Right cardiac atrium (tissue), 5 donors: ENCODE measurements around the gene VPS4A. TPM values are rescaled to one million over a fixed set of nuclear protein-coding genes. Genes with fewer than 3 reads are reported as not detected.

Source experiments
- ATAC-seq, 2 donors: fragments of 200-7000 bp; cut with Tn5 transposase; one replicate each; pipeline versions ENCODE4 v1.8.0 to v1.9.1; 2020; ENCODE audit warnings: moderate library complexity in 2 of 2, mild to moderate bottlenecking in 1 of 2
- DNase-seq, 3 donors: peaks; one replicate each; pipeline ENCODE4 v3.0.0-alpha.2; 2020
- H3K27ac ChIP-seq: one replicate; pipeline ENCODE4 v1.5.1; 2013; ENCODE audit warnings: mild to moderate bottlenecking, low read length, control low read depth, moderate library complexity
- H3K27me3 ChIP-seq: one replicate; pipeline ENCODE4 v1.6.1; 2013; ENCODE audit not compliant: control insufficient read depth, insufficient read depth
- H3K4me1 ChIP-seq: one replicate; pipeline ENCODE4 v1.6.1; 2013; ENCODE audit warnings: low read length; ENCODE audit not compliant: control insufficient read depth, insufficient read depth
- H3K4me3 ChIP-seq: one replicate; pipeline ENCODE4 v1.5.1; 2013; ENCODE audit warnings: low read length, control low read depth
- H3K9me3 ChIP-seq: one replicate; pipeline ENCODE4 v1.6.1; 2013; ENCODE audit warnings: low read length; ENCODE audit not compliant: control insufficient read depth
- WGBS: extraction: QIAGEN DNeasy Blood & Tissue Kit; methylation state at CpG from one replicate; pipeline ENCODE4 v1.1.7; 2013; 5-methylcytosine and 5-hydroxymethylcytosine counted together
- intact Hi-C, 4 donors: fragments of 100-400 bp; cut with DNase I; formaldehyde crosslinking; loops; one replicate each; pipeline versions ENCODE4 v1.11.0 to v1.14.0; 2022 to 2023
- polyA plus RNA-seq: library from polyadenylated mRNA; stranded (reverse); fragments of 200-250 nt; gene quantifications from one replicate; pipeline ENCODE4 v1.2.3, GENCODE V29; 2013
- total RNA-seq, 4 donors: library from RNA; stranded (reverse); fragmentation: NEBNext Ultra II Directional; extraction: Animal tissue kit (Norgen Biotek cat#: 25700); gene quantifications; one replicate each; pipeline ENCODE4 v1.2.1, GENCODE V29; 2021
- donor health status: healthy with polysubstance abuse.
- donor health status: DM: no; HTN: yes; CAD: no.
- donor health status: DM: no; HTN: no; CAD: no.
- donor health status: DM: no; HTN: yes; CAD: no; lungs with severe emphysema.
- donor health status: DM: yes; HTN: yes; CAD: no.

The VPS4A gene
- total and polyA plus RNA-seq, 5 donors: 25.7 to 30.4 (median 29.8) TPM

- 64% methylated on average over 7 of the region's 7 CpGs for WGBS
- intact Hi-C loops: no loop called here
- ATAC-seq (no peak), DNase-seq (no peak)
- Histone ChIP-seq H3K4me3 (no peak overlapping the region), H3K4me1 (no peaks in the 10 kb centered on the region), H3K9me3 (no peaks in the 10 kb centered on the region), H3K27ac (no peak overlapping the region), H3K27me3 (no peaks in the 10 kb centered on the region)
Measured at GRCh38 chr16:69367980-69368379, 56.8 kb downstream of the VPS4A start.

GRCh38 chr16:69368866-69369265 is 57.7 kb downstream of the VPS4A start:
- no peaks in the 10 kb centered on the region for H3K27me3 ChIP-seq
- no peak for ATAC-seq
- no peak overlapping the region for H3K27ac ChIP-seq
- no peaks in the 10 kb centered on the region for H3K9me3 ChIP-seq
- 96% methylated on average over 4 of the region's 4 CpGs for WGBS
- H3K4me3 ChIP-seq: no peak overlapping the region
- intact Hi-C loops: no loop called here
- DNase-seq: no peak
- H3K4me1 ChIP-seq: no peaks in the 10 kb centered on the region

- no peaks in the 10 kb centered on the region for H3K4me1 ChIP-seq
- DNase-seq (no peak), ATAC-seq (no peak)
- H3K9me3 ChIP-seq: no peaks in the 10 kb centered on the region
- no peak overlapping the region for H3K4me3 ChIP-seq
- H3K27ac ChIP-seq: no peak overlapping the region
- no peaks in the 10 kb centered on the region for H3K27me3 ChIP-seq
- intact Hi-C loops: no loop called here
- WGBS: 93% methylated on average over 2 of the region's 2 CpGs
Measured at GRCh38 chr16:69371564-69371963, 60.4 kb downstream of the VPS4A start.

- H3K27me3 ChIP-seq: no peaks in the 10 kb centered on the region
- DNase-seq (no peak), ATAC-seq (no peak)
- no peak overlapping the region for H3K4me3 ChIP-seq
- no peak overlapping the region for H3K27ac ChIP-seq
- no peaks in the 10 kb centered on the region for H3K4me1 ChIP-seq
- H3K9me3 ChIP-seq: no peaks in the 10 kb centered on the region
- intact Hi-C loops: no loop called here
- 92% methylated on average over 1 of the region's 1 CpG for WGBS
Measured at GRCh38 chr16:69373019-69373418, 61.9 kb downstream of the VPS4A start.

Other genes starting within 250 kb of the VPS4A start
- under 1 TPM; 0.18 to 0.89 (median 0.39) TPM for gene HAS3, start 205.7 kb upstream of the VPS4A start, total RNA-seq
- 0.50 TPM for gene HAS3, start 205.7 kb upstream of the VPS4A start, polyA plus RNA-seq
- gene CHTF8, start 178.8 kb upstream of the VPS4A start, total RNA-seq: 10 to 100 TPM; 48.5 to 60.3 (median 54.1) TPM
- 29.6 TPM for gene CHTF8, start 178.8 kb upstream of the VPS4A start, polyA plus RNA-seq
- 10 to 100 TPM; 21.3 to 35.1 (median 28.2) TPM for gene UTP4, start 178.7 kb upstream of the VPS4A start, total RNA-seq
- gene UTP4, start 178.7 kb upstream of the VPS4A start, polyA plus RNA-seq: 13.4 TPM
- 10 to 100 TPM; 19.8 to 30.4 (median 22.4) TPM for gene SNTB2, start 124.2 kb upstream of the VPS4A start, total RNA-seq
- 7.0 TPM for gene SNTB2, start 124.2 kb upstream of the VPS4A start, polyA plus RNA-seq
- 1 to 10 TPM; 4.7 to 5.7 (median 4.9) TPM for gene PDF, start 19.2 kb downstream of the VPS4A start, total RNA-seq
- 2.9 TPM for gene PDF, start 19.2 kb downstream of the VPS4A start, polyA plus RNA-seq
- 10 to 100 TPM; 21.0 to 24.8 (median 23.5) TPM for gene COG8, start 28.2 kb downstream of the VPS4A start, total RNA-seq
- 15.7 TPM for gene COG8, start 28.2 kb downstream of the VPS4A start, polyA plus RNA-seq
- 10 to 100 TPM in 1 of 4 donors, 1 to 10 TPM in 3; 6.4 to 14.8 (median 9.1) TPM for gene NIP7, start 28.4 kb downstream of the VPS4A start, total RNA-seq
- gene NIP7, start 28.4 kb downstream of the VPS4A start, polyA plus RNA-seq: 6.2 TPM
- under 1 TPM in 2 of 4 donors, not detected in 2; 0.49 to 0.76 TPM for gene TMED6, start 40.4 kb downstream of the VPS4A start, total RNA-seq
- gene TMED6, start 40.4 kb downstream of the VPS4A start, polyA plus RNA-seq: not detected
- 10 to 100 TPM; 24.0 to 28.3 (median 26.5) TPM for gene TERF2, start 74.7 kb downstream of the VPS4A start, total RNA-seq
- 11.4 TPM for gene TERF2, start 74.7 kb downstream of the VPS4A start, polyA plus RNA-seq
- gene CYB5B, start 113.3 kb downstream of the VPS4A start, total RNA-seq: 10 to 100 TPM; 65.0 to 68.7 (median 65.9) TPM
- 63.9 TPM for gene CYB5B, start 113.3 kb downstream of the VPS4A start, polyA plus RNA-seq